HT1080 (cell line): ENCODE data around the gene HPGDS. TPM values are rescaled to one million over a fixed set of nuclear protein-coding genes. Genes with fewer than 3 reads are reported as not detected.

Source experiments
- DNase-seq: peaks from one replicate; pipeline ENCODE4 v3.0.0-alpha.2; 2015; ENCODE audit warnings: low read depth
- total RNA-seq: library from RNA; depleted of rRNA; stranded (reverse); fragments of >200 nt; shearing (Covaris generic); gene quantifications from 2 replicates; pipeline ENCODE4 v1.2.3, GENCODE V29; 2014; rRNA removed

Gene HPGDS
- total RNA-seq, 1 experiment from 2014 or later = not detected

DNA sequence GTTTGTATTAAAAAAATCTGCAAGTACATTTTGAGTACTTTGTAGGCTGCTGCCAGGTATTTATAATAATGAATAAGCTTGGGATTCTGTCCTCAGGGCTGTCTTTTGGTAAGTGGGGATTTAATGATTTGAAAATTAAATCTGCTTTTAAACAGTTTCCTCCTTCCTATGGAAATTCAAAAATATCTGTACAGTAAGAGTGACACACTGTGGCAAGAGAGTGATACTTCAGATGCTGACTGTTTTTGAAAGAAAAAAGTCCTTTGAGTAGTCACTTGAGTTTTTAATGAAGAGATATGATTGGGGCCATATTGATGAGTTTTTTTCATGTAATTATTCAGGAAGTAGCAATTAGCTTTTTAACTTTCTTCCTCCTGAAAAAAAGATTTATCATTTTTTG, 85.8 kb downstream of the HPGDS start:
- no peak for DNase-seq

DNA sequence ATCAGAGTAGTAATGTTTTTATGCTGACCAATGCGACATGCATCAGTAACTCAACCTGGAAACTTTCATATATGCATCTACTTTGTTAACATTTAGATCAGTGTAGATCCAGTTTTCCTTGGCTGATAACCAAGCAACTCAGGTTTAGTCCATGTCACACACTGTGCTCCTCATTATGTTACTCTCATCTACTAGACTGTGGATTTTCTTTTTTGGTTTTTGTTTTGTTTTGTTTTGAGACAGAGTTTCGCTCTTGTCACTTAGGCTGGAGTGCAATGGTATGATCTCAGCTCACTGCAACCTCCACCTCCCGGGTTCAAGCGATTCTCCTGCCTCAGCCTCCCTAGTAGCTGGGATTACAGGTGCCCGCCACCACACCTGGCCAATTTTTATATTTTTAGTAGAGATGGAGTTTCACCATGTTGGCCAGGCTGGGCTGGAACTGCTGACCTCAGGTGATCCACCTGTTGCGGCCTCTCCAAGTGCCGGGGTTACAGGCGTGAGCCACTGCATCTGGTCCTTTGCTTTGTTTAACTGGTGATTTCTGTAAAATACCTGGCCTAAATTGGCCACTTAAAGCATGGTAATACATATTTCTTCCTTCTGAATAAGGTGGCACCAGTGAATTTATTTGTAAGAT, 86.4 kb downstream of the HPGDS start:
- no peak for DNase-seq

DNA sequence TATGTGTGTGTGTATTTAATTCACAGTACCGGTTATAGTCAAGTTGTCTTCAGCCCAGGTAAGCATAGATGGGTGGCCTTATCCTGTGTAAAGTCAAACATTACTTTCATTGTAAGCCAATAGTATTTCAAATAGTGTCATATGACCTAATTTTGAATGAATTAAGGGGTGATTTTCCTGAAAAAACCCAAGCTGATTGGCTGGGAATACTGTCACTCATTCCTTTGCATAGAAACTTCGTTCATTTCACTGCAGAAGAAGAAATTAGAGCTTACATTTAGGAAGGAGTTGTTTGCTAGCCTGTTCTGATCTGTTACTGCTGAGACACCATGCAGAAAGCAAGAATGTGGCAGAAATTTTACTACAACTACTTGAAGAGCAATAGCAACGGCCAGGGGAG, 89.6 kb downstream of the HPGDS start:
- no peak for DNase-seq

DNA sequence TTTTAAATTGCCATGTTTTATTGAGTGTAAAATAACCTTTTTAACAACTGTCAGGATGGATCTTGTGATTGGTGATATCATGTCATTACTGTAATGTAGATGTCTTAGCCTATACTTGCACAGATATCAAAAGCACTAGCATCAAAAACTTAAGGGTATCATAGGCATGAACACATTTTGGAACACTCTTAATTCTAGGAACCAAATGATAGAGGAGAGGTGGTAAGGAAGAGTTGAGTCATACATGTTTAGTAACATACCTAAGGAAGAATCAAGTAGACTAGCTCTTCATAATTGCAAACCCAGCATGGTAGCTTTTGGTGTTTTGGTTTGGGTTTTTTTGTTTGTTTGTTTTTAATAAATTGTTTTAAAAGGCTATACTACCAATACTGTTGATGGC, 91.5 kb downstream of the HPGDS start:
- DNase-seq = no peak

Other genes with a start within 250 kb of the HPGDS start
- 20.8 and 22.9 TPM in 2 replicates for gene SMARCAD1, start 135.0 kb downstream of the HPGDS start, total RNA-seq
- 22.3 and 27.2 TPM in 2 replicates for gene PDLIM5, start 109.1 kb upstream of the HPGDS start, total RNA-seq